Panc1 (cell line): ENCODE results near the gene TMEM62. TPM values are rescaled to one million over a fixed set of nuclear protein-coding genes. Genes with fewer than 3 reads are reported as not detected.

ENCODE experiments used
- ATAC-seq: fragments of 200-7000 bp; cut with Tn5 transposase; 2 replicates; pipeline ENCODE4 v1.9.1; 2020; ENCODE audit warnings: mild to moderate bottlenecking, moderate library complexity
- BruUV-seq: library from RNA; stranded (reverse); fragments of 400-500 nt; replicated peaks from 2 replicates; lab custom pipeline; 2021; lab: Mats Ljungman, UMichigan
- CTCF ChIA-PET: fragments of 300-600 bp; sonication (Branson Sonifier 250); formaldehyde crosslinking; loops from one replicate; lab custom pipeline; 2022; ENCODE audit warnings: antibody characterized with exemption; lab: Charles Lee
- POLR2A ChIA-PET: fragments of 300-600 bp; sonication (Branson Sonifier 250); formaldehyde crosslinking; loops from one replicate; lab custom pipeline; 2022; ENCODE audit warnings: antibody characterized with exemption; lab: Charles Lee
- DNase-seq: peaks from one replicate; pipeline ENCODE4 v3.0.0-alpha.2; 2010; ENCODE audit warnings: low read depth, low spot score
- H3K27ac ChIP-seq: 2 replicates; pipeline ENCODE4 v1.5.1; 2011; ENCODE audit warnings: mild to moderate bottlenecking, low read length, inconsistent platforms
- H3K27me3 ChIP-seq: fragments of 200-500 bp; sonication (Bioruptor generic); 2 replicates; pipeline ENCODE4 v1.6.0; 2014; ENCODE audit warnings: low read length, inconsistent platforms; ENCODE audit not compliant: control insufficient read depth, insufficient read depth
- H3K36me3 ChIP-seq: fragments of 200-500 bp; sonication (Bioruptor generic); 2 replicates; pipeline ENCODE4 v1.5.1; 2014; ENCODE audit warnings: inconsistent platforms, mild to moderate bottlenecking, low read length, moderate library complexity; ENCODE audit not compliant: control insufficient read depth, insufficient read depth
- H3K4me1 ChIP-seq: 2 replicates; pipeline ENCODE4 v1.5.1; 2011; ENCODE audit warnings: inconsistent platforms, mild to moderate bottlenecking, low read length, moderate library complexity; ENCODE audit not compliant: control insufficient read depth, insufficient read depth
- H3K4me3 ChIP-seq, 2 experiments: 2 replicates each; pipeline ENCODE4 v1.5.1; 2011 to 2012; ENCODE audit warnings: low read depth in 2 of 2, low read length in 2 of 2, mild to moderate bottlenecking in 2 of 2, inconsistent platforms in 1 of 2, moderate library complexity in 1 of 2
- H3K9me3 ChIP-seq: fragments of 200-500 bp; sonication (Bioruptor generic); 2 replicates; pipeline ENCODE4 v1.5.1; 2014; ENCODE audit warnings: low read depth, mild to moderate bottlenecking, inconsistent platforms, low read length, moderate library complexity; ENCODE audit not compliant: control insufficient read depth, insufficient read depth
- POLR2AphosphoS5 ChIP-seq: IDR thresholded peaks from 2 replicates; pipeline ENCODE4 v1.6.1; 2012; ENCODE audit warnings: mild to moderate bottlenecking, low read depth, low read length, moderate library complexity
- SIN3A ChIP-seq: IDR thresholded peaks from 2 replicates; pipeline ENCODE4 v1.6.1; 2012; ENCODE audit warnings: low read depth, mild to moderate bottlenecking, low read length, moderate library complexity, borderline replicate concordance; ENCODE audit not compliant: insufficient read depth
- TCF7L2 ChIP-seq: IDR thresholded peaks from 2 replicates; pipeline ENCODE4 v1.6.1; 2011; ENCODE audit warnings: mild to moderate bottlenecking, low read depth, low read length, inconsistent platforms
- in situ Hi-C: cut with HindIII; loops from 2 replicates; pipeline ENCODE4 v1.10.0; 2016; ENCODE audit warnings: low sequenced_read_pairs, low pct_unique_long_range_greater_than_20kb
- intact Hi-C: fragments of 100-400 bp; cut with micrococcal nuclease; formaldehyde crosslinking; loops from one replicate; pipeline ENCODE4 v1.10.0; 2022; ENCODE audit not compliant: unreplicated experiment
- total RNA-seq: library from RNA; stranded (reverse); gene quantifications from one replicate; pipeline ENCODE4 v1.2.1, GENCODE V29; 2021; ENCODE audit not compliant: unreplicated experiment
- TF ChIP-seq, protein P1 (sequence below), 2 experiments: IDR thresholded peaks; 2 replicates each; pipeline ENCODE4 v1.6.1; 2011 to 2012; ENCODE audit warnings: low read depth in 2 of 2, control low read depth in 1 of 2, low read length in 1 of 2, mild to moderate bottlenecking in 1 of 2, moderate library complexity in 1 of 2; ENCODE audit not compliant: insufficient read depth in 1 of 2
- TF ChIP-seq, protein P2 (sequence below): fragments of 450-650 bp; IDR thresholded peaks from 2 replicates; pipeline ENCODE4 v1.5.1; 2017; ENCODE audit warnings: mild to moderate bottlenecking

Gene TMEM62
- total RNA-seq, 1 experiment from 2014 or later, result 20.4 TPM

DNA sequence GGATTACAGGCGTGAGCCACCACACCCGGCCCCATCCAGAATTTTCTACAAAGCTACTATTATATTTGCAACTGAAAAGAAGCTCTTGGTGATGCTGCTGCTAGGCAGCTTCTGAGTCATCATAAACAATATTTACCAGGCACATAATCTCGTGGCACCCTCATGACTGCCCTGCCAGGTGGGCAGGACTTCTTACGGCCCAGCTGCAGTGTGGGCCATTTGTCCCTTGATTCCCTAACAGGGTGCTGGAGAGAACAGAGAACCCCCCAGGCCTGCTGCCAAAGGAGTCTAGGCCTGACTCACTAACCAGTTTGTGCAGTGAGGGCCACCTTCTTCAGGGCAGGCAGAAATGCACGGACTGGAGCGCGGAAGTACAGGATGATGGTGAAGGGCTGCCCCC is 82.6 kb downstream of the TMEM62 start:
- TF ChIP-seq POLR2AphosphoS5 (no peak), TCF7L2 (no peak), SIN3A (no peak)
- TF ChIP-seq, protein P1, sequence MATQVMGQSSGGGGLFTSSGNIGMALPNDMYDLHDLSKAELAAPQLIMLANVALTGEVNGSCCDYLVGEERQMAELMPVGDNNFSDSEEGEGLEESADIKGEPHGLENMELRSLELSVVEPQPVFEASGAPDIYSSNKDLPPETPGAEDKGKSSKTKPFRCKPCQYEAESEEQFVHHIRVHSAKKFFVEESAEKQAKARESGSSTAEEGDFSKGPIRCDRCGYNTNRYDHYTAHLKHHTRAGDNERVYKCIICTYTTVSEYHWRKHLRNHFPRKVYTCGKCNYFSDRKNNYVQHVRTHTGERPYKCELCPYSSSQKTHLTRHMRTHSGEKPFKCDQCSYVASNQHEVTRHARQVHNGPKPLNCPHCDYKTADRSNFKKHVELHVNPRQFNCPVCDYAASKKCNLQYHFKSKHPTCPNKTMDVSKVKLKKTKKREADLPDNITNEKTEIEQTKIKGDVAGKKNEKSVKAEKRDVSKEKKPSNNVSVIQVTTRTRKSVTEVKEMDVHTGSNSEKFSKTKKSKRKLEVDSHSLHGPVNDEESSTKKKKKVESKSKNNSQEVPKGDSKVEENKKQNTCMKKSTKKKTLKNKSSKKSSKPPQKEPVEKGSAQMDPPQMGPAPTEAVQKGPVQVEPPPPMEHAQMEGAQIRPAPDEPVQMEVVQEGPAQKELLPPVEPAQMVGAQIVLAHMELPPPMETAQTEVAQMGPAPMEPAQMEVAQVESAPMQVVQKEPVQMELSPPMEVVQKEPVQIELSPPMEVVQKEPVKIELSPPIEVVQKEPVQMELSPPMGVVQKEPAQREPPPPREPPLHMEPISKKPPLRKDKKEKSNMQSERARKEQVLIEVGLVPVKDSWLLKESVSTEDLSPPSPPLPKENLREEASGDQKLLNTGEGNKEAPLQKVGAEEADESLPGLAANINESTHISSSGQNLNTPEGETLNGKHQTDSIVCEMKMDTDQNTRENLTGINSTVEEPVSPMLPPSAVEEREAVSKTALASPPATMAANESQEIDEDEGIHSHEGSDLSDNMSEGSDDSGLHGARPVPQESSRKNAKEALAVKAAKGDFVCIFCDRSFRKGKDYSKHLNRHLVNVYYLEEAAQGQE (IDR thresholded peaks at IDR 0.05; ENCODE audit: insufficient read depth in 1 of 2, low read depth in 2 of 2, low read length in 1 of 2), result no peak
- TF ChIP-seq, protein P2, sequence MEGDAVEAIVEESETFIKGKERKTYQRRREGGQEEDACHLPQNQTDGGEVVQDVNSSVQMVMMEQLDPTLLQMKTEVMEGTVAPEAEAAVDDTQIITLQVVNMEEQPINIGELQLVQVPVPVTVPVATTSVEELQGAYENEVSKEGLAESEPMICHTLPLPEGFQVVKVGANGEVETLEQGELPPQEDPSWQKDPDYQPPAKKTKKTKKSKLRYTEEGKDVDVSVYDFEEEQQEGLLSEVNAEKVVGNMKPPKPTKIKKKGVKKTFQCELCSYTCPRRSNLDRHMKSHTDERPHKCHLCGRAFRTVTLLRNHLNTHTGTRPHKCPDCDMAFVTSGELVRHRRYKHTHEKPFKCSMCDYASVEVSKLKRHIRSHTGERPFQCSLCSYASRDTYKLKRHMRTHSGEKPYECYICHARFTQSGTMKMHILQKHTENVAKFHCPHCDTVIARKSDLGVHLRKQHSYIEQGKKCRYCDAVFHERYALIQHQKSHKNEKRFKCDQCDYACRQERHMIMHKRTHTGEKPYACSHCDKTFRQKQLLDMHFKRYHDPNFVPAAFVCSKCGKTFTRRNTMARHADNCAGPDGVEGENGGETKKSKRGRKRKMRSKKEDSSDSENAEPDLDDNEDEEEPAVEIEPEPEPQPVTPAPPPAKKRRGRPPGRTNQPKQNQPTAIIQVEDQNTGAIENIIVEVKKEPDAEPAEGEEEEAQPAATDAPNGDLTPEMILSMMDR, result no peak
- no TSS peak for BruUV-seq
- POLR2A ChIA-PET, result no interaction called here
- Histone ChIP-seq H3K9me3 (no peaks in the 10 kb centered on the region), H3K27me3 (no peaks in the 10 kb centered on the region), H3K4me3 (no peak overlapping the region), H3K4me1 (no peaks in the 10 kb centered on the region), H3K27ac (no peak overlapping the region), H3K36me3 (no peaks in the 10 kb centered on the region)
- CTCF ChIA-PET, result no interaction called here
- DNase-seq, result peak; percentile 7
- ATAC-seq, result peak; percentile 68; the same call in 1 of the 2 replicates
- in situ Hi-C loops (no loop called here), intact Hi-C loops (no loop called here)

DNA sequence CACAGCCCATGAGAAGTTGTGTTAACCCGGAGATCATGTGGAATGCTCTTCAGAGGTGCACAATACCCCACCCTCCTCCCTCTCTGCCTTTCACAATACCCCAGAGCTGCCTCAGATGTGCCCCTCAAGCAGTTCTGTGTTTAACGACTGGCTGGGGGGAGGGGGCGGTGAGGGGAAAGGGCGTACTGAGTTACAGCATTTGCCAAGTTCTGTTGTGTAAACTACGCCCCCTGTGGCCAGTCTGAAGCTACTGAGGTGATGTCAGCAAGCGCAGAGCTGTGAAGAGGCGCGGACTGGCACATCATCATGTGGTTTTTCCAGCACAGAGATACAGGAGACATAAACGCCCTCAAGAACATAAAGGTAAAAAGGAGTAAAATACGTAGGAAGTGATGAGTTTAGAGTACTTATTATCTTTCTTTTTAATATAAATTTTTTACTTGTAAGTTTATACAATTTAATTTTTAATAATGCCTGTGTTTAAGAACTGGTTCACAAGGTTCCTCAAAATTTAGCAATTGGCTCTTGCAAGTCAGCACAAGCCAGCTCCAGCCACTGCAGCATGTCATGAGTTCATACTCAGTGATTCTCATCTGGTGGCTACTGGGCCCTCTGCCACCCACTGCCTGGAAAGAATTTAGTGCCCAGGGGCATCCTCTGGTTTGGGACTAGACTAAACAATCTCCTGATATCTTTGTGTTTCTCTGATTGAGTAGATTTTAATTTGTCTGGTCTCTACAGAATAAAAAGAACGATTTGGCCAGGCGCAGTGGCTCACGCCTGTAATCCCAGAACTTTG is 85.7 kb downstream of the TMEM62 start:
- in situ Hi-C loops (no loop called here), intact Hi-C loops (no loop called here)
- no peak for ATAC-seq
- Histone ChIP-seq H3K27ac (no peak overlapping the region), H3K9me3 (no peaks in the 10 kb centered on the region), H3K27me3 (peaks cover 3% of the 10 kb centered on the region; the same call in 1 of the 2 replicates), H3K4me3 (no peak overlapping the region), H3K36me3 (no peaks in the 10 kb centered on the region), H3K4me1 (no peaks in the 10 kb centered on the region)
- TF ChIP-seq, protein P2, result no peak; the same call in 1 of the 2 replicates
- no peak for TF ChIP-seq SIN3A
- TF ChIP-seq POLR2AphosphoS5, result no peak
- TF ChIP-seq TCF7L2, result no peak
- TF ChIP-seq, protein P1 (IDR thresholded peaks at IDR 0.05; ENCODE audit: insufficient read depth in 1 of 2, low read depth in 2 of 2, low read length in 1 of 2), result no peak
- BruUV-seq, result no TSS peak
- POLR2A ChIA-PET, result no interaction called here
- DNase-seq, result no peak
- CTCF ChIA-PET, result interaction anchor here (1.1 kb wide), 1 partner anchor 12 kb away, joined by 4 read pairs; no protein-coding TSS in a partner anchor
